Neural progenitor cell (in vitro differentiated cells): ENCODE data around the gene RNF144B.

Experiments used
- CTCF ChIP-seq: fragments of 200-600 bp; sonication (generic); IDR thresholded peaks from 2 replicates; pipeline ENCODE4 v1.5.1; 2017; ENCODE audit warnings: antibody characterized with exemption, mild to moderate bottlenecking
- EZH2 ChIP-seq: fragments of 200-600 bp; sonication (generic); IDR thresholded peaks from 2 replicates; pipeline ENCODE4 v1.6.1; 2017; ENCODE audit warnings: antibody characterized with exemption, mild to moderate bottlenecking, moderate library complexity
- EZH2phosphoT487 ChIP-seq: fragments of 200-600 bp; sonication (generic); IDR thresholded peaks from 2 replicates; pipeline ENCODE4 v1.6.1; 2017; ENCODE audit warnings: antibody characterized with exemption

GRCh38 chr6:18514180-18514579 is 127.0 kb downstream of the RNF144B start:
- no peak for TF ChIP-seq CTCF
- TF ChIP-seq EZH2, result no peak
- TF ChIP-seq EZH2phosphoT487, result no peak
